Inflammatory macrophage treated with lipopolysaccharide for 4 hours (primary cell): ENCODE data around the gene PDGFA.

Experiments
- DNase-seq: peaks from one replicate; pipeline ENCODE4 v3.0.0-alpha.2; 2020

Gene PDGFA

DNA sequence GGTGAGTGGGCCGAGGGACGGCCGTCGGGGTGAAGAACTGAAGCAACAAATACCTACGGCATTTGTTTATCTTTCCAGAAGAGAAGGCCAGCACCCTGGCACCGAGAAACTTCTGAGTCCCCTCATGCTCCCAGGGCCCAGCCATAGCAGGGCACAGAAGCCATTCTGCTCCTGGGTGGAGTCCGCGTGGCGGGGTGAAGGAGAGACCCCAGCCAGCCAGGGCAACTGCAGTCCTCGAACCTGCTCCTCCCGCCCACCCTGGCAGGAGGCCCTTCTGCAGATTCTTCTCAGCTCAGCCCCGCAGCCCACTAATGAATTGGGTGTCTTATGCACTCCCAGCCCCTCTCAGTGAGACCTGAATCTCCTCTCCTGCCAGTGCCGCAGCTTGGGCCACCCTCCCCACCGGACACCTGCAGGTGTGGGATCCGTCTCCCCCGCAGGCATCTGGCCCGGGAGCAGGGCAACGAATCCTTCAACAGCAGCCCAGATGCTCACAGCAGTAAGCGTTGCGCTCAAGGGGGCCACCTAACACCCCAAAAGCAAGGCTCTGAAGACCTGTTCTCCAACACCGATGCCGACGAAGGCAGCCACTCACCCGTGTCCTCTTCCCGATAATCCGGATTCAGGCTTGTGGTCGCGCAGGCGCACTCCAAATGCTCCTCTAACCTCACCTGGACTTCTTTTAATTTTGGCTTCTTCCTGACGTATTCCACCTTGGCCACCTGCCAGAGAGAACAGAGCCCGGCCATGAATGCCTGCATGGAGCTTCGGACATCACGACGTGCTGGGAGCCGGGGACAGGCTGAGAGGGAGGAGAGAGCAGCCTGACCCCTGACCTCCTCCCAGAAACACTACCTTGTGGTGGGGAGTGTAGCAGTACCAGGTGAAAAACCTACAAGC lies 18.9 kb downstream of the PDGFA start:
- no peak for DNase-seq

DNA sequence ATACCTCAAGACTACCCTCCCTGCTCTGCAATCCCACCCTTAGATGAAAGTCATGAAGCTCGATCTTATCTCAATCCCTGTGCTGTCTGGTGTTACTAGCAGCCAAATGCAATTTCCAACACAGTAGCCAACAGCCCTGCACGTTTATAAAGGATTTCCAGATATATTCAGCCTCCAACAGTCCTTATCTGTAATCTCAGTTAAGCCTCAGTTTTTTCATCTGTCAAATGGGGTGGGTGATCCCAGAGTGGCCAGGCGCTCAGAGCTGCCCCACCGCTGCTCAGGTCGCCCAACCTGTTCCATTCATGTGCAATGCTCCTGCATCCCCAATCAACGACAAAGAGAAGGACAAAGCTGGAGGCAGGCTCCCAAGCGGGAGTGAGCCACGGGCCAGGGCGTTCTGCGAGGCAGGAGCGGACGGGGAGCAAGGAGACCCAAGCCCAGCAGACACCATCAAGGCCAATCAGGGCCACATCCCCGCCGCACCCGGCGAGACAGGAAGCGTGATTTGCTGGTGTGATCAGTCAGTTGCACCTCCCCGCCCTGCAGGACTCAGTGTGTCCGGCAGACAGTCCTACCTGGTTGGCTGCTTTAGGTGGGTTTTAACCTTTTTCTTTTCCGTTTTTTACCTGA lies 19.7 kb downstream of the PDGFA start:
- DNase-seq, result no peak

DNA sequence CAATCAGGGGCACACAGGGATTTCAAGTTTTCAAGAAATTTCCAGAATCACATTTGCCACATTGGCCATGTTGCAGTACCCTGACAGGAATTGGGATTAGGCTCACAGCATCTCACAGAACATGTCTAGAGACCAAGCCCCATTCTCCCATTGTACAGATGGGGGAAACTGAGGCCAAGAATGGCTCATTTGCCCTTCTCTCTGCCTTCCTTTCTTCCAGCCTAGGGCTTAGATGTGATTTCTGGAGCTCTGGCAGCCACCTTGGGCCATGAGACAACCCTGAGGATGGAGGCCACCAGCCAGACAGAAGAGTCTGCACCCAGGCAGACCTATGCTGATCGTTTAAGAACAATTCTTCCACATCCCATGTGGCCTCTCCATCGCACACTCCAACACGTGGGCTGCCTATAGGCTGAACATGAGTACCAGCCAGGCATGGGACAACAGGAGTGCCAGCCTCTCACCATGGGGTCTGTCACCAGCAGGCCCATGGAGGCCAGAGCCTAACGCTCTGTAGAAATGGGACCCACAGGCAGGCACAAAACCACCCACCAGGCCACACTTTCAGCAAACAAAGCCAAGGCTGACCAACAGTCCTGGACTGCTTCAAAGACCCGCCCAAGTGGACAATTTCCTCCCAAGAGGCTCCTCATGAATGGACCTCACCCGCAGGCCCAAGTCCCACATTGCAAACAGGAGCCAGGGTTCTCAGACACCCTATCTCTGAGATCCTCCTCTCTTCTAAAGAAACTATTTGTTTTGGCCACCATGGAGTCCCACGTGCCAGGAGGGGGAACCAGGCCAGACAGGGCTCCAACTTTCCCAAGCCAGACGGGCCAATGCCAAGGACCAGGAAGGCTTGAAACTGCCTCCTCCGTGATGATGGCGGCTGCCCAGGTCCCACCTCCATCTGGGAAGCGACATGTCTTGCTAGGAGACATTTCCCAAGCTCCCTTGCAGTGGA lies 20.7 kb downstream of the PDGFA start:
- DNase-seq, result no peak

DNA sequence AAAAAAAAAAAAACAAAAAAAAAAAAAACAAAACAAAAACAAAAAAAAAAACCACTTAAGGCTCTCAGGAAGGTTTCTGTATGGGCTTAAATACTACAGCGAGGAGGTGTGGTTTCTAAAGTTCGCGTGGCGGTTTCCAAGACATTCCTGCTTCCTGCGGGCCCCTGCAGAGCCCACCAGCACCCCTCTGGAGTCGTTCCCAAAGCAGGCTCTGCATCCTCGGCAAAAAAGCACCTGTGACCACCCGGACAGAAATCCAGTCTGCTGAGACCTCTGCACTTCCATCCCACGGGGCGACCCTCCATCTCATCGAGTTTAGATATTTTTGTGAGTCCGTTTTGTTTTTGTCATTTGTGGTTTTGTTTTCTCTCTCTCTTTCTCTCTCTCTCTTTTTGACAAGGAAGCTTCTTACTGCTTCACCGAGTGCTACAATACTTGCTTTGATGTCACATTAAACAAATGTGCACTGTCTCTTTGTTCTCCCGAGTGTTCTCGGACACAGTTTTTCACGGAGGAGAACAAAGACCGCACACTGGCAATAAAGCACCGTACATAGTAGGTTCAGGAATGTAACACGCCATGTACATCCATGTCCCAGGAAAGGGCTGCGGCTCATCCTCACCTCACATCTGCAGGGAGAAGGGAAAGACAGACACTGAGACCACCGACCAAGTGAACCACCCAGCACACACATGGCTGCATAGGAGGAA lies 21.5 kb downstream of the PDGFA start:
- DNase-seq, result no peak

DNA sequence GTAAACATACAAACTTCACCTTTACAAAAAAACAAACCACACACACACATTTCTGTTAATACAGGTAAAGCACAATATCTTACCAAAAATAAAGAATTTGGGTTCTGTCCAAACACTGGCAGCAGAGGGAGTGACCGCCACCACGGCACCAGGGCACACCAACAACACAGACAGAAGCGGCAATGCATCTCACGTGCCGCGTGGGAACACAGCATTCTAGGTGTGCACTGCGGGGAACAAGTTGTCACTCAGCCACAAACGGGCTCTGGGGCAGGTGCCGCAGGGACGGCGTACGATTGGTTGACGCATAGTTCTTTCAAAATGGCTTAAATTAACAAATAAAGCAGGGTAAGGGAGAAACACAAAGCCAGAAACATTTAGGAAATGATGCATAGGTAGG lies 22.3 kb downstream of the PDGFA start:
- DNase-seq, result no peak

DNA sequence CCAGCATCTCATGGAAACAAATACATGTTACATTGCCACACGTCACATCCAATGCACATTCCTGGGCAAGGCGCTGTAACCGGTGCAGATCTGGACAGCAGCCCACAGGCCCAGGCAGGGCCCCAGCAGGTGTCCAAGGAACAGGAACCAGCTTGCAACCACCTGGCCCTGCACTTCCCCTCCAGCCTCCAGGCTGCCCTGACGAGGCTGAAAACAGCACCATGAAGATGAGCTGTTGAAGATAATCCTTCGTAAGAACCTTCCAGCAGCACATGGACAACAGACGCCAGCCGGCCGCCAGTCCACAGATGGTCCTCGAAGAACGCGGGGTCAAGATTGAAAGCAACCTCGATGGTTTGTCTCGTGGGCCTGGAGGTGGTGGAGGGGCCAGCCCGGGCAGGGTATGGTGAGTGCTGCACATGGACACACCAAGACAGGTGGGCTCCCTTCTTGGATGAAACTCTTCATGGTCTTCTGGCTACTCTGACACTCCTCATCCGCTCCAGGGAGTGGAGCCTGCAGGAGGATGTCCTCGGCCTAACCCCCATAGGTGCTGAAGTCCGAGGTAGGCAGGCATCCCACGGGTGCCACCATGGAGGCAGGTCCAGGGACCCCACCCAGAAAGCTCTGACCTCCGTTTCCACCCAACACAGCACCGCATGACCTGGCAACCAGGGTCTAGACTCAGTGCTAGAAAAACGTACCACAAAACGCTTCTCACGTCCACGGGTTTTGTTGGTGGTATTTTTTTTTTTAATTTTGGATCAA lies 22.9 kb downstream of the PDGFA start:
- DNase-seq, result no peak

DNA sequence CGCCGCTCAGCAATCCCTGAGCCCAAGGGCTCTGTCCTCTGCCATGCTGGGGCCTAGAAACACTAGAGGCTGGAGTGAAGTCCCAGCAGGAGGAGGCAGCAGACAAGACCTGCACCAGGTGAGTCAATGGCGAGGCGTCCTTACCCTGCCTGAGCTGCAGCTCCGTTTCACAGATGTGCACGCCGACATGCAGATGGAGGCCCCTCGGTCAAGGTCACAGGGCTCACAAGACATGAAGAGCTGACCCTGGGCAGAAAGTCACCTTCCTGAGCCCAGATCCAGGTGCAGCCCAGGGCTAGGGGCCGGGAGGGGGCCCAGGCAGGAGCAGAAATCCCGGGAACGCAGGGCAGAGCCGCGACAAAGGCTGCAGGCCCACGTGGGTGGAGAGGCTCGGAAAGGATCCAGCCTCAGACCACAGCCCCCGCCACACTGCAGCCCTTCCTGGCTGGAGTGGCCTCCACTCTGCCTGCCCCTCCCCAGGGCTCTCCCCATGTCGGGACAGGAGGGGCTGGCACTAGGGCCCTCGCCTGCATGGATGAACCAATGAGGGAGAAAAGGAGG lies 23.8 kb downstream of the PDGFA start:
- DNase-seq, result no peak

DNA sequence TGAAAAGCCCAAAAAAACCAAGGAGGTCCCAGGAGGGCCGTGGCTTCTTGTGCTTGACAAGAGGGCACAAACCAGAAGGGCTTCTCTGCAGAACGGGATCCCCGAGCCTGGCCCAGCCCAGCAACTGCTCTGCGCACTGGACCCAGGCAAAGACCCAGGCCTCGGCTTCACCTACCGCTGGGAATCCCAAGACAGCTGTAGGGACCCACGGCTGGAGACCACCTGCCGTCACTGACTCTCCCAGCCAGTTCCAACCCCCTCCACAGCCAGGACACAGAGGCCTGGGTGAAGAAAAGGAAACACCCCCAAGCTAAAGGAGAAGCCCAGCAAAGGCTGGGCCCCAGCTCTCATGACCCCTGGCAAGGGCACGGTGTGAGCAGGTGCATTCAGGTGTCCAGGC lies 24.3 kb downstream of the PDGFA start:
- no peak for DNase-seq

DNA sequence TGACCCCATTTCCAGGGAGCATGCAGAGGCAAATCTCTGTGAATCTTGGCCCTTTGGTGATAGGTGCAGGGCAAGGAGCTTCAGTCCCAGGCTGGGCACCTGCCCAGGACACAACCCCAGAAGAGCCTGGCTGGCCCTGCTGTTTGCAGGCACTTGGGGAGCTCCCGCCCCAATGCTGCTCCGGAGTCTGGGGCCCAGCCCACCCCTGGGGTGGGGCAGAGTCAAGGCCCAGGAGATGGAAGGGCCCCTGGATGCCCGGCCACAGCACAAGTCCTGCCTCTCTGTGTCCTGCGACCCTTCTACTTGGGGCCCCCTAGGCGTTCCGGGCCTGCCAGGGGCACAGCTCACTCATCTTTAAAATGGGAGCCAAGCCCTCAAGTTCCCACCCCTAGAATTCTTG lies 24.7 kb downstream of the PDGFA start:
- DNase-seq, result no peak

DNA sequence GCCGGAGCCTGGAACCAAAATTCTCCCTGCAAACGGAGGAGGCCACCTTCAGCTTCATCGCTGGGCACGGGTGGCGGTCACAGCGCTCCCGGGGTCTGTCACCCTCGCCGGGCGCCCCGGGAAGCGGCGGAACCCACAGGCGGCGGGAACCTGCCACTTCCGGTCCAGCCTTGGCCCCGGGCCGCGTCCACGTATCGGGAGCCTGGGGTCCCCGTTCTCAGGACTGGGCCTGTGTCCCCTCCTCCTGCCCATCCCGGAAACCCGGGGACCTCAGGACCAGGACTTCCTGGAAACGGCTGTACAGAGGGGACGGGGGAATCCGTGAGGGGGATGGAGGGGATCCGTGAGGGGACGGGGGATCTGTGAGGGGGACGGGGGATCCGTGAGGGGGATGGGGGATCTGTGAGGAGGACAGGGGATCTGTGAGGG lies 25.4 kb downstream of the PDGFA start:
- no peak for DNase-seq

DNA sequence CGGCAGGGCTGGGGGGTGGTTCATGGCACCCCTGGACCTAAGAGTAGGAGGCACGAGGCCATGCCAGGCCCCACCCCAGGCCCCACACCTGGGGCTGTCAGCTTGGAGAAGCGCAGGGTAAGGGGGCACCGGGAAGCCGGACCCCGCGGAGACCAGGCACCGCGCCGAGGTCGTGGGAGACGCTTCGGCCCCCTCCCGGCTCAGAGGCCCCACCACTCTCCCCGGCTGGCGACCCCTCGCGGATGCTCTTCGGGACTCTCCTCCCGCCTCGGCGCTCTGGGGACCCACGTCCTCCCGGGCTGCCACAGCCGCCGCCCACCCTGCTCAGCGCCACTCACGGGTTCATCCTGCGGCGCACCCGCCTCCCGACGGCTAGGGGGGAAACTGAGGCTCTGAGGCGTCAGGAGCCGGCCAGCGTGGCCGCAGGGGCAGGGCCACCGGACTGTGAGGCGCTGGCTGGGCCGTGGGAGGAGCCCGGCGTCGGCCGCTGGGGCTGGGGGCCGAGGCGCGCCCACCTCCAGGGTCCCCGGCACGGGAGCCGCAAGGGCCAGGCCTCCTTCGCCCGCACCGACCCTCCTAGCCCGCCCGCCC lies 25.9 kb downstream of the PDGFA start:
- no peak for DNase-seq

DNA sequence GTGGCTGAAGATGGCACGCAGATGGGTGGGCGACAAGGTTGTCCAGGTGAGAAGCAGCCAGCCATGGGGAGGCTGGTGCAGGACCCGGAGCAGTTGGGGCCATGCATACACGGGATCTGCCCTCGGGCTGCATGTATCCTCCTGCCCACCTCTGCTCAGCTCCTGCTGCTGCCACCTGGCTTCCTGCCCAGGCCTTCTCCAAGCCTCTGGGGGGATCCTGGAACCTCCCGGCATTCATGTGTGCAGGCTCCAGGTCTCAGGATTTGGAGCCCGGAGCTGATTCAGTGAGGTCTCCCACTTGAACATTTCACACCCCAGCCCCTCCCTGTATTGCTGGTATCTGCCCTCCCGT lies 27.0 kb downstream of the PDGFA start:
- no peak for DNase-seq

DNA sequence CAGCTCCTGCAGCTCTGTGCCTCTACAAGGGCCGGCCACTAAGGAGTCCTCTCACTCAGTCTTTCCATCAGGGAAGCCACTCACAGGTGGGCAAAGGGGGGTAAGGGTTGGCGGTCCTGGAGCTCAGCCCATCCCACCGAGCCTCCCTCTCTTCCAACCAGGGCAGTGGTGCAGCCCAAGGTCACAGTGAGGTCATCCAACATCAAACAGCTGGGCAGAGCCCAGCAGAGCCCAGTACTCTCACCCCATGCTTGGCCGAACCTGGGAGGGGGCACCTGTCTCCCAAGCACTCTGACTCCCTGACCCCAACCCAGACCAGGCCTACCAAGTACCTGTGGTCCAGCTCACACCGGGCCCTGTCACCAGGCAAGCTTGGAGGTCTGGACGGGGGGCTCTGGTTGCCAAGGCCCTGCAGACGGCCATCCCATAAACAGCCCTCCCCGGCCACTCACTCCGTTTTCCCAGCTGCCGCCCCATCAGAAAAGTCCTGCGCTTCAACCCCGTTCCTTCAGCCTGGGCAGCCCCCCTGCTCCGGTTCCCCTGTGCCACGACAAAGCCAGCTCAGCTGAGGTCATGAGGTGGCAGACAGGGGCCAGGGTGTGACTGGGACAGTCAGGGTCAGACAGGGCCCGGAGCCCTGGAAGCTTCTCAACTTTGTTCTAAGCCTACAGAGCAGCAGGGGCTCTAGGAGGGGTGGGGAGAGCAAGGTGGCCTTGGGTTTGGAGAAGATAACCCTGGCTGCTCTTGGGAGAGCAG lies 27.5 kb downstream of the PDGFA start:
- no peak for DNase-seq

DNA sequence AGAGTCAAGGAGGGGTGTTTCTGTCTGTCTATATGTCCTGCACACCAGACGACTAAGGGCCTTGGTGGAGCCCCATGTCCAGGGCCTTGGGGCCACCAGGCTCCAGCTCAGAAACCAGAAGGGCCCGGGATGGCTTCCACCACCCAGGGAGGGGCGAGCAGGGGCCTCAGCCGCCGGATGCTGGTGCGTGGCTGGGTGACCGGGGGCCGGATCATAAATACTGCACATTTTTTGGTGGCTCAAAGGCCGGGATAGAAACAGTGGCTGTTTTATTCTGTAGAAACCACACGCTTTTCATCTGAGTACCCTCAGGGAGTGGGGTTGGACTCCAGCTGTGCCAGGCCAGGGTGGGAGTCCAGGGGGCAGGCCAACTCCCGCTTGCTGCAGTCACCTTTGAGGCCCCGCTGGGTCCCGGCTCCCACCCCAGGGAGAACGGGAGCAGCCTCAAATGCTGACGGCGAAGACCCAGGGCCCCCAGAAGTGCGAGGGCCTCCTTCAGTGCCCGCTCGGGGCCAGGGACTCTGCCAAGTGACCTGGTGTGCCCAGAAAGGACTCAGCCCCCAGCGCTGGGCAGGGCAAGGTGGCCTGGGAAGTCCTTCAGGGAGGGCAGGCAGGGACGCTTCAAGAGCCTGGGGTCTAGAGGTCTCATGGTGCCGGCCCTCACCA lies 28.2 kb downstream of the PDGFA start:
- no peak for DNase-seq

DNA sequence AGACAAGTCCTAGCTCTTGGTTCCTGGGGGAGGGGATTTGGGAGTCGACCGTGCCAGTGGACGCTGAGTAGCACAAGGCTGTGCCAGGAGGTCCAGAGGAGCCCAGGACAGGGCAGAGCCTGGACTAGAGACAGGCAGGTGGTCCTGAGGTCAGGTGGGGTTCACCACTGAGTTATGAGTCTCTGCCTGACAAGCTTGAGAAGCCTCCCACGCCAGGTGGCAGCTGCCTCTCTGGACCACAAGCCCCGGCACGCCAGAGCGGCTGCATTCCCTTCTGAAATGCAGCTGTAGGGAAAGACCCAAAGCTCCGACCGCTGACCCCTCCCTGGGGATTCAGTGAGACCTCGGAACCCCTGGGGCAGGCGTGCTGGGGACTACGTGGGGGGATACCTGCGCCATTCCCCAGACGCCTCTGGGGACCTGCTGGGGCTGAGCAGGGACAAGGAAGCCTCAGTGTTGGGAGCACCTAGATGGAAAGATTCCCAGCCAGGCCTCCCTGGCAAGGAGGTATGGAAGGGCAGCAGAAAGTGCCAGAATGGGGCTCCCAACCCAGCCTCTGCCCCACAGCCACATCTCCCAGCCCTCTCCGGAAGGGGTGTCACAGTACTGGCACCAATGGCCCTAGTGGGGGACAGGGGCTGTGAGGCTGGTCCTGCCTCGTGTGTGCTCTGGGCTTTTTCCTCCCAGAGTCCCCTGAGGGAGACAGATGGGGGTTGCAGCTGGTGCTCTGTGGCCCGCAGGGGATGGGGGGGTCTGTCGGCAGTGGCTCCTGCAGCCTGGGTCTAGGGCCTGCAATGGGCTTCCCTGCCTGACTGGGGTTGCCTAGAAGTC lies 29.0 kb downstream of the PDGFA start:
- no peak for DNase-seq

DNA sequence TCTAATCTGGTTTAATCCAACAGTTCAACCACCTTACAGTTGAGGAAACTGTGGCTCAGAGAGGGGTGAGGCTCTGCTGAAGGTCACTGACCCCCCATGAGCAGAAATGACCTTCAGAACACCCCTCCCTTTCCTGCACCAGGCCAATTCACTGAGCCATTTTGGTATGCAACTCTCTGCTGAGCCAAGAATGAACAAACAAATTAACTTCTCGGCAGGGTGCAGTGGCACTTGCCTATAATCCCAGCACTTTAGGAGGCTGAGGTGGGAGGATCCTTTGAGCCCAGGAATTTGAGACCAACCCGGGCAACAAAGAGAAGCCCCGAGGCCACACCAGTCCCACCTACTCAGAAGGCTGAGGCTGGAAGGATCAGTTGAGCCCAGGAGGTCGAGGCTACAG lies 29.8 kb downstream of the PDGFA start:
- no peak for DNase-seq

DNA sequence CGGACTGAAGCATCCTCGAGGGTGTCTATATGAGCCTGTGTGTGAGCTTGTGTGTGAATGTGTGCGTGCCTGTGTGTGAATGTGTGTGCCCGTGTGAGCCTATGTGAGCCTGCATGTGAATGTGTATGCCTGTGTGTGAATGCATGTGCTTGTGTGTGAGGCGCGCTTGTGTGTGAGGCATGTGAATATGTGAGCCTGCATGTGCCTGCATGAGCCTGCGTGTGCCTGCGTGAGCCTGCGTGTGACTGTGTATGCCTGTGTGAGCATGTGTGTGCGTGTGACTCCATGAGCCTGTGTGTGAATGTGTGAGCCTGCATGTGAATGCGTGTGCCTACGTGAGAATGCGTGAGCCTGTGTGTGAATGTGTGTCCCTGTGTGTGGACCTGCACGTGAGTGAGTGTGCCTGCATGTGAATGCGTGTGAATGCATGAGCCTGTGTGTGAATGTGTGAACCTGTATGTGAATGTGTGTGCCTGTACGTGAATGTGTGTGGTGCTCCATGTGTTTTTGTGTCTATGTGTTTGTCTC lies 33.4 kb downstream of the PDGFA start:
- no peak for DNase-seq
